HG02623 (cell line): ENCODE data around the gene HOXA7.

Experiments used
- ATAC-seq: cut with Tn5 transposase; IDR thresholded peaks from one replicate; pipeline ENCODE4 v1.9.1; 2021; ENCODE audit warnings: moderate library complexity; ENCODE audit not compliant: unreplicated experiment

The HOXA7 gene

GRCh38 chr7:27138472-27138871, 18.0 kb downstream of the HOXA7 start:
- ATAC-seq, result no peak

DNA sequence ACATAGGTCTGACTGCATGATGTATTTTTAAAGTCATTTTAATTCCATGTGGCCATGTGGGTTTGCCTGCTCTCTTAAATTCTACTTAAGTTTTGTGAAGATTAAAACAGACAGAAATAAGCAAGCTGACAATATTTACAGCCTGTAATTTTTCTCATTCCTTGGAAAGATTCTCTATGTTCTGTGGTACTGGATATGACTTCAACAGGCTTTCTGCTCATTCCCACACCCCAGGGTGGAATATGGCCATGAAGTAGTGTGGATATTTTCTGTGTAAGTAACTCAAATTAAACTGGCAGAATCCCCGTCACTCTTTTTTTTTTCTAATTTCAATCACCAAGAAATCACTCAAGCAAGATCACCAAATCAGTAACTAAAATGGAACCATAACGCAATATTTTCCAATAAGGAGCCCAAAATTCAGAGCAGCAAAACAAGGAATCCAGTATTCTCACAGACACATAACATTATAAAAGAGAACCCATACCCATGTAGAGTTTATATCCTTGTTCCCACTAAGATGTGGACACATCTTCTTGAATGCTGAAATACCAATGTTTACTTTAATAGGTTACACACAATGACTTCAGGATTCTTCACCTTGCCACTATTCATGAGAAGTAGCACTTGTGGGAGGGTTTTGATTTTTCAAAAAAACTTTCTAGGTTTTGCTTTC, 18.7 kb downstream of the HOXA7 start:
- no peak for ATAC-seq

- ATAC-seq, result no peak
Observed at GRCh38 chr7:27134392-27134791, 22.1 kb downstream of the HOXA7 start.

DNA sequence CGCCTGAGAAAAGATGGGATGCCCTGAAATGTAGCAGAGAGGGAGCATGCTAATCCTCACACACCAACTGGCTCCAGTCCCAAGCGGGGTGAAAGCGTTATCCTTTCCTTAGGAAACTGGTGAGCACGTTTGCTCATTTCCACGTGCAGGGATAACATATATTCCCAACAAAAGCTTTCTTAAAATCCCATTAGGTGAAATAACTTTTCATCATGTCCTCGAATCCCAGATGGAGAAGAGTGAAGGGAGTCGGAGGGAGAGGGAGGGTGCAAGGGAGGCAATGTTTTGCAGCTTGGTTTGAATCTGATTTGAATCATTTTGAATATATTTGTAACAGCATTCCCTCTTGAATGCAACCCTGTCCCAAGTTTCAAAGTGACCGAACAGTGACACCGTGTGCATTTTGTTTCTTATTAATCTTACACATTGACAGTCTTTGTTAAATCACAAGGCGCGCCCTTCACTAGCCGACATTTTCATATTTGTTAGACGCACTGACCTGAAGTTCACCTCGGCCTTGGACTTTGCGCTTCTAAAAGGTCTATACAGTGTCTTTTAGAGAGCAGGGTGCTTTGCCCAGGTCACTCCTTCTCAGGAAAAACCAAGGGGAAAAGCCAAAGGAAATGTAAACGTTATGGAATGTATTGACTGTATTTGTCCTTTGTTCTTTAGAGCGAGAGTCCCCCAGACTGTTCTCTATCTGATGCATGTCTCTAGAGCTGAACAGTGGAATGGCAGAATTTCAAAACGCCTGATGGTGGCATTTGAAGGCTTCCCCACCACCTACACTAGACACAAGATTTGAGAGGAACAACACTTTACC, 22.9 kb downstream of the HOXA7 start:
- no peak for ATAC-seq

DNA sequence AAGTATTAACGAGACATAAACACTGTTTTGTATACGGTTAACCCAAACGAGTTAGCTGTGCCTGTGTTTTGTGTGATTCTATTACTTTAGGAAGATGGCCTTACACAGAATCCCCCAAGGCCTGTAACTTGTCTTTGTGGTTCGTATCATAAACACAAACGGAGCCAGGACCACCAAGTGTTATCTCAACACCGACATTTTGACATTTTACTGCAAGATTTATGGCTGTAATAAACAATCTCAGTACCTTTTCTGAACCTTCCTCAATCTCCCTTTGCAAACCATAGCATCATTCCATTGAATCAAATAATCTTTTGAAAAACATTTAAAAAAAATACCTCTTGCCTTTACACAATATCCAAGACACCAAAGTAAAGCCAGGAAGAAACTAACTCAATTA, 23.5 kb downstream of the HOXA7 start:
- no peak for ATAC-seq

DNA sequence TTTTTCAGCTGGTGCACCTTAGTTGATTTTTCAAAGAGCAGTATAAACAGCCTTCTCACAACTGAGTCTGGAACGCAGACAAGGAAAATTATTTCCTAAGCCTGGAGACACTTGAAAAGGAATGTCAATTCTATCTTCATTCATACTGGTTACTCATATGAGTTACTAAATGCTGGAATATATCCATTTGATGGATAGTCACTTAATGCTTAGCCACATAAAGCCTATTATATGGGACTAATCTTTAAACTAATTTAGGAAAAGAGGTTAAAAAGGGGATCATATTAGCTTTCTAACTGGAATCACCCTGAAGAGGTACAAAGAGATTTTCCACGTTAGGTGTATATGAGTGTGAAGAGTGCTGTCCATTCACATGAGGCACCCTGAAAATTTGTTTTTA, 24.3 kb downstream of the HOXA7 start:
- no peak for ATAC-seq

DNA sequence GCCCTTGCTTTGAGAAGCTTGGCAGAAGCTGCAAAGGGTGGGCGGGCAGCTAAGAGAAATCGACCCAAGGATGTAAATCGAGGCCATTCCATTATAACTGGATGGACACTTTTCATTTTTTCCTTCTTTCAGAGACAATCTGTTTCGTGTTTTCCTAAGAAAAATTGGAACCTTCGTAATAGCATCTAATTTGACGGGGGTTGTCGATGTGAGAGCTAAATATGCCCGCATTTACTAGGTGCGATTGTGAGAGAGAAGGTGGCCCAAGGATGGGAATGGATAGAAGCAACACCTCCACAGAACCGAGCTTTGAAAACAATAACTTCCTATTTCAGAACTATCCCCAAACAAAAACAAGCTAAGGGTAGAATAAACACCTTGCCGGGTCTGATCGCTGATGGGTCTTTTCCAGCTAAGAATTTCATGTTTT, 25.1 kb downstream of the HOXA7 start:
- ATAC-seq, result no peak

DNA sequence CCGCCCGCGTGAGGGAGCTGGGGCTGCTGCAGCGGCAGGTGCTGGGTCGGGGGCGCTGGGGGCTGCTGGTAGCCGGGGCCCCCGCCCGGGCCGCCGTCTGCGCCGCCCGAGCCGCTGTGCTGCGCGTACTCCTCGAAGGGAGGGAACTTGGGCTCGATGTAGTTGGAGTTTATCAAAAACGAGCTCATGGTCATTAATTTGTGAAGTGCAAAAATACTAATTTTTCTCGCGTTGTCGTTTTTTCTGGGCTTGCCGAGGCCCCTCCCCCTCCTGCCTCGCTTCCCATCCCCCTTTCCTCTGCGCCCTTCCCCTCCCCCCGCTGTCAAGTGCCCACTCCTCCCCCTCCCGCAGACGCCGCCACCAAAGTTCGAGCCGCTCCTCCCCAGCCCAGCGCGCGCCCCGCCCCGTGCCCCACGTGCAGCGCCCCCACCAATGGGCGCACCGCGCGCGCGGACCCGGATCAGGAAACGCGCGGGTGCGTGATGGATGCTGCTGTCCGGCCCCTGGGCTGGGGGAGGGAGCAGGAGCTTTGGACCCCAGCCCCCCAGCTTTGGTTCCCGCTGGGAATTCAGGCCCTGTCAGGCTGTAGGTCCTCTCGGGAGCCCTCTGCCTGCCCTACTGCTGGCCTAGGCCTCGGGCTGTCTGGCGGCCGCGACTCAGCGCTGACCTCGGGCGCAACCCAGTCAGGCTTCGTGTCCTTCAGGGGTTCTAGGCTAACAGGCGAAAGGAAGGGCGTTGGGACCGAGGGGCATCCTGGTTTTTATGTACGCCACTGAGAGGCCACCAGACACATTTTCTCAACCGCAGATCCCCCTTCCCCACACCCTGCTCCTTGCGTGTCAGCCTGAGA, 25.7 kb downstream of the HOXA7 start, which contains the start of gene HOXA4:
TSS of gene HOXA4 (minus strand) at position 218 of the 850 bp plus-strand sequence. CDS start at position 194, 24 bp downstream.
- ATAC-seq, result no peak

DNA sequence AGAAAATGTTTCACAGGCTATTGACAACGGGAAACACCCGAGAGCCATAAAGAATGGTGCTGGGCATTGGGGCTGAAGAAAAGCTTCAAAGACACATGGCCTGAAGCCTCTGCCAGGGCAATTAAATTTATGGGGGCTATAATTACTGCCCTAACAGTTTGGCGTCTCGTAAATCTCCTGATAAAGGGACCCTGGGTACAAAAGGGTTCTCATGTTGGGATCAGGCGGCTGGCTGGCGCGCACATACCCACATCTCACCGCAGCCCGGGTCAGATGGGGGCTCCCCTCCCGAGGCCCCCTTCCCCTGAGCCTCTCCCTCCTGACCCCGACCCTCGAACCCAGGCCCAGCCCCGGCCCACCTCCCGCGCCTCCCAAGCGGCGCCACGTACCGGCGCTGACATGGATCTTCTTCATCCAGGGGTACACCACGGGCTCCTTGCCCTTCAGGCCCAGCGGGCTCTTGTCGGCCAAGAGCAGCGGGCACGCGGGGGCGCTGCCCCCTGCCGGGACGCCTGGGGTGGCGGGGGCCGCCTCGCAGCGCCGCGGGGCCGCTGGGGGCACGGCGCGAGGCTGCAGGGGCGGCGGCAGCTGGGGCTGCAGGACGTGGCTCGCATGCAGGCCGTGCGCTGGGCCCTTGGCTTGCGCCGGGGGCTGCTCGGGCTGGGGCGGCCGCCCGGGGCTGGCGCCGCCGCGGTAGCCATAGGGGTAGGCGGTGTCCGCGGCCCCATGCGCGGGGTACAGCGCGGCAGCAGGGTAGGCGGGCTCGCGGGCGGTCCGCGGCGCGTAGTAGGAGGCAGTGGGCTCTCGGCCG, 26.5 kb downstream of the HOXA7 start:
- no peak for ATAC-seq

DNA sequence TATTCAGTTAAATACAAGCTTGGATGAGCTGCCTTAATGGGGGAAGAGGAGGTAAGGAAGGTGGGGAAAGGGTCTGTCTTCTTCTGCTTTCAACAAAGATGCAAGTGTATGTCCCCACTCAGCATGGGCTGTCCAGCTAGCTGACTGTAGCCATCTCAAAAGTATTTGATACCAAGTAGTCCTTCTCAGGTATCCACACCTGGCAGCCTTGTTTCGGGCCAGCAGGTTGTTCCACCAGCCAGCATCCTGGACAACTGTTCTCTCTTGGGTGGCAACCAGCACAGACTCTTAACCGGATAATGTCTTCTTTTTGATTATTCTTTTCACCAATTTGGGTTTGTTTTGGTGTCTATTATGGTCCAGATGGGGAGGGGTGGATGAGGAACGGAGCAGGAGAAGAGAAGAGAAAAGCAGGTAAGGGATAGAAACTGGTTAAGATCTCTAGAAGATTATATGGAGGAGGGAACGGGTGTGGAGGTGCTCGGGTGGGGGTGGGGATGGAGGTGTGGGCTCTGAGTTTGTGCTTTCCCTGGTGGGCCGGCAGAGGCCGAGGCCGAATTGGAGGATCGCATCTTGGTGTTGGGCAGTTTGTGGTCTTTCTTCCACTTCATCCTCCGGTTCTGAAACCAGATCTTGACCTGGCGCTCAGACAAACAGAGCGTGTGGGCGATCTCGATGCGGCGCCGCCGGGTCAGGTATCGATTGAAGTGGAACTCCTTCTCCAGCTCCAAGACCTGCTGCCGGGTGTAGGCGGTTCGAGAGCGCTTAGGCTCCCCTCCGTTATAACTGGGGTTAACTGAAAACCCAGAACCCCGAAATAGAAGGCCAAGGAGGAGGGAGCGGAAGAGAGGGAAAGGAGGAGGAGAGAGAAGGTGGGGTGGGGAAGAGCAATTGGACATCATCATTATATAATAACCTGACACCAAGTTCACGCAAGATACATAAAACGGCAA, 27.4 kb downstream of the HOXA7 start:
- ATAC-seq, result no peak

DNA sequence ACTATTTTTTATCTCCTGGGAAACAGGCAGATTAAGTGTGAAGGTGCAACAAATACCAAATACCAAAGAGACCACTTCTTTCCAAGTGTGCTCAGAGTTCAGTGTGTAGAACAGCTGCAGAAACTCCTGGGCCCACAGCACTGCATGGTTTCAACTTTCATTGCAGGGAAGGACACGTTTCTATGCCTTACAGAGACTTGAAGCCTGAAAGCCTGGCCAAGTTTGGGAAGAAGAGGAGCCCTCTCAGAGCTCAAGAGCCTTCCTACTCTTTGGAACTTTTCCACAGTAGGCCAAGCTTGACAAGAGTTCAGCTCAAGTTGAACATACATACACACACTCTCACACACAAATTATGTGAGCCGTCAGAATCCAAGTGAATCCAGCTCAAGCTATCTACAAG, 28.4 kb downstream of the HOXA7 start:
- no peak for ATAC-seq

- ATAC-seq, result no peak
Observed at GRCh38 chr7:27126596-27127327, 29.7 kb downstream of the HOXA7 start.

DNA sequence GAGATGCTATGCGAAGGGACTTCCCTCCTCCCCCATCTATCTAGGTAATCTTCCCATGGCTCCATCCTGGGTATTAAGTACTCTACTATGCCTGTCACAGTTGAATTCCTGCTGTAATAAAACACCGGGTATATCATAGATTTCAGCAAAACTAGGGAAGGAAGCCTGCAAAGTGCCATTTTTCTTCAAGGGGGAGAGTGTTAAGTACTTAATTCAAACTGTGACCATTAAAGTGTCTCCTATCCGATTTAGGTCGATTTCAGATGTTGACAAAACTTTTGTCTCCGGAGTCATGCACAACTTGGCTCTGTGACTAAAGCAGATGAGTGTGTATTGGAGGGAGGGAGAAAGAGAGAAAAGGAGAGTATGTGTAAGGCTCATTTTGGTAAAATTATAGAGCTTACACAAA, 30.5 kb downstream of the HOXA7 start:
- no peak for ATAC-seq

DNA sequence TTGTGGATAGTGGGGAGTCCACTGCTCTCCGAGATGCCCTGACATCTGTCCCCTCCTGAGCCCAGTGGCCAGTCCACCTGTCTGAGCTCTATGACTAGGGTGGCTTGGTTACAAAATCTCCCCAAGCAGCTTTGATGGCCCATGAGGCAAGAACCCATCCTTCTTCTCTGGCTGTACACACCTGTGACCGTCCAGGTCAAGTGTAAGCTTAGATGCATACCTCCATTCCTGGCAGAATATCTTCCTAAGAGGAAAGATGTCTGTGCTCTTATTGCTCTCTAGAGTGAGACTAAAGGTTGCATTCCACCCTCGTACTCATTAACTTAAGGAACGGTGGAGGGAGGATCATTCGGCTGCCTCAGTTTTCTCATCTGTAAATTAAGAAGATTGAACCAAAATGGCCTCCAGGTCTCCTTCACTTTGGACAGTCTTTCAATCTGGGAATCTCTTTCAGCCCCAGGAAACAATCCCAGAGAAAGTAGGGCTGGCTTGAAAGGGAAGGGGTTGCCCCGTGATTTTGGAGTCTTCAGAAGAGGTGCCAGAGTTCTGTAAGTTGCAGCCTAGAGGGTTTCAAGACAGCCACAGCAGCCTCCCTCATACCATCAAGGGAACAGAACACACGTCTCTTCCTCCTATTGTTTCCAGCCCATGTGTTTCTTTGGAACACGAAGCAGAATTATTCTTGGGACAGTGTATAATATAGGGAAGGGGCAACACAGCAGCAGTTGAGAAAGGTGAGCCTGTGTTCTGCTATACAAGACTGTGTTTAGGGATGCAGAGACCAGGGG, 31.4 kb downstream of the HOXA7 start:
- ATAC-seq, result no peak

DNA sequence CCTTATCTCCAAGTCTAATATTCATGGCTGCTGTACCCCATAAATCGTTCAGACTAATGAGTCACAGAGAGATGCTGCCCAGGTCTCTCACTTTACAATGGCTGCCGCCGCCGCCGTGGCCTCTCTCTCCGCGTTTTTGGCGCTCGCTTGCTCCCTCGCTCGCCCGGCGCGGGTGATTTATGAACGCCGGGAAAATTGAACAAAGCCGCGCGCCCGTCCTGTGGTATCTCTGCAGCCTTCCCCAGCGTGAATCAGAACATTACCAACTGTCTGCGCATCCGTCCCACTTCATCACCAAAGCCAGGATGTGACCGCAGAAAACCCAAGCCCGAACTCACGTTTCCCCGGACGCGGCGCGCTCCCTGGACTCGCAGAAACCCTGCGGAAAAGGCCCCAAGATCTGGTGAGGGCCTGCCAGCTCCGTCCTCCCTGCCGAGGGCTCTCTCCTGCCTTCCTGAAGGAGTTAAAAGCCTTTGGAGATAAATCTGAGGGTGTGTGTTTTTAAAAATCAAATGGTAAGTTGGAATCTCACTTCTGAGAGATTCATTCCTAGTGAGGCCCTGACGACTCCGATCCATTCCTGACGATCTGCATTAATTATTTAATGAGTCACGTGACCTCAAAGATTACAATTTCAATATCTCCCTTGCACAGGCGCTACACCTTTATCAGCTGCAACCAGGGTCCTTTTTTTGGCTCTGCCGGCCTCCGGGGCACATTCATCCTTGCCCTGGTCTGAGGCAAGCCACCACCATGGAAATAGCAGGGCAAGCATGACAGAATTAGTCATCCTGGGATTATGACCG, 32.2 kb downstream of the HOXA7 start:
- no peak for ATAC-seq

- ATAC-seq, result no peak
Observed at GRCh38 chr7:27123477-27124053, 32.9 kb downstream of the HOXA7 start.

- no peak for ATAC-seq
Observed at GRCh38 chr7:27123007-27123476, 33.4 kb downstream of the HOXA7 start.
